ENCODE data around the gene PKP3. TPM values are rescaled to one million over a fixed set of nuclear protein-coding genes. Genes with fewer than 3 reads are reported as not detected.

Gene PKP3
- total RNA-seq, 4 donors from 2014 or later: 4.6 to 16.2 (median 13.5) TPM

- TF ChIP-seq CTCF (IDR thresholded peaks at IDR 0.05): peak in 1 of 5 experiments; percentile 42
- peak in 1 of 2 donors; percentile 97 for TF ChIP-seq EP300 (IDR thresholded peaks at IDR 0.05)
- peak in 1 of 2 donors; percentile 46 for TF ChIP-seq POLR2A (IDR thresholded peaks at IDR 0.05)
- DNase-seq (ENCODE audit: low spot score in 2 of 2): peak; percentile 92 to 93
- Histone ChIP-seq H3K27ac (peak overlapping the region; percentile 97 to 99 (median 98)), H3K4me1 (peaks cover 3 to 41% (median 24%) of the 10 kb centered on the region in 4 donors), H3K9me3 (peaks cover 0 to 7% (median 0%) of the 10 kb centered on the region in 4 donors), H3K27me3 (peaks cover 0 to 12% of the 10 kb centered on the region in 2 donors), H3K36me3 (no peaks in the 10 kb centered on the region), H3K4me3 (peak overlapping the region; percentile 24 to 54 (median 36))
- 3 to 10% methylated on average over 11 to 19 of the region's 76 CpGs for WGBS, 2 donors
Measured at GRCh38 chr11:355581-356458, 38.2 kb upstream of the PKP3 start.

- no peak for TF ChIP-seq CTCF (IDR thresholded peaks at IDR 0.05)
- TF ChIP-seq EP300 (IDR thresholded peaks at IDR 0.05): no peak
- no peak for TF ChIP-seq POLR2A (IDR thresholded peaks at IDR 0.05)
- DNase-seq (ENCODE audit: low spot score in 2 of 2): no peak
- Histone ChIP-seq H3K4me3 (no peak overlapping the region), H3K4me1 (peaks cover 3 to 36% (median 24%) of the 10 kb centered on the region in 4 donors), H3K9me3 (peaks cover 0 to 15% (median 0%) of the 10 kb centered on the region in 4 donors), H3K27ac (no peak overlapping the region), H3K36me3 (no peaks in the 10 kb centered on the region), H3K27me3 (peaks cover 0 to 14% of the 10 kb centered on the region in 2 donors)
- WGBS, 2 donors: 76 to 78% methylated on average over 6 of the region's 6 CpGs
Measured at GRCh38 chr11:356610-357009, 37.4 kb upstream of the PKP3 start.

GRCh38 chr11:357582-357981 lies 36.4 kb upstream of the PKP3 start:
- Histone ChIP-seq H3K4me1 (peaks cover 3 to 31% (median 21%) of the 10 kb centered on the region in 4 donors), H3K9me3 (peaks cover 0 to 17% (median 0%) of the 10 kb centered on the region in 4 donors), H3K27ac (no peak overlapping the region), H3K27me3 (peaks cover 0 to 14% of the 10 kb centered on the region in 2 donors), H3K4me3 (no peak overlapping the region), H3K36me3 (no peaks in the 10 kb centered on the region)
- TF ChIP-seq POLR2A (IDR thresholded peaks at IDR 0.05): no peak
- no peak for TF ChIP-seq EP300 (IDR thresholded peaks at IDR 0.05)
- no peak for TF ChIP-seq CTCF (IDR thresholded peaks at IDR 0.05)
- WGBS, 2 donors: 90 to 94% methylated on average over 4 of the region's 4 CpGs
- DNase-seq (ENCODE audit: low spot score in 2 of 2): no peak

GRCh38 chr11:358129-358800 lies 35.7 kb upstream of the PKP3 start:
- H3K27me3 ChIP-seq: peaks cover 0 to 14% of the 10 kb centered on the region in 2 donors
- peaks cover 3 to 24% (median 14%) of the 10 kb centered on the region in 4 donors for H3K4me1 ChIP-seq
- TF ChIP-seq POLR2A (IDR thresholded peaks at IDR 0.05): no peak
- no peak for TF ChIP-seq CTCF (IDR thresholded peaks at IDR 0.05)
- TF ChIP-seq EP300 (IDR thresholded peaks at IDR 0.05): no peak
- H3K9me3 ChIP-seq: peaks cover 0 to 17% (median 0%) of the 10 kb centered on the region in 4 donors
- no peak overlapping the region for H3K27ac ChIP-seq
- H3K36me3 ChIP-seq: no peaks in the 10 kb centered on the region
- no peak overlapping the region for H3K4me3 ChIP-seq
- no peak for DNase-seq (ENCODE audit: low spot score in 2 of 2)
- 53 to 59% methylated on average over 27 to 34 of the region's 34 CpGs for WGBS, 2 donors
